K562 (cell line): Measurements from ENCODE around the gene RGS3. TPM values are rescaled to one million over a fixed set of nuclear protein-coding genes. Genes with fewer than 3 reads are reported as not detected.
A peak's percentile ranks its signal among the peaks of the same experiment; 100 is the strongest.

Source experiments
- ATAC-seq: fragments of 200-7000 bp; cut with Tn5 transposase; 3 replicates; pipeline ENCODE4 v1.9.1; 2020; ENCODE audit warnings: moderate library complexity
- BruUV-seq: library from RNA; stranded (reverse); fragments of 400-500 nt; replicated peaks from 2 replicates; lab custom pipeline; 2021; lab: Mats Ljungman, UMichigan
- CTCF ChIA-PET: fragments of 300-600 bp; formaldehyde crosslinking; extraction: SDS; loops from one replicate; lab custom pipeline; 2021; ENCODE audit warnings: low intra/inter-chr PET ratio; lab: Yijun Ruan, JAX
- POLR2A ChIA-PET: fragments of 300-600, 350-650 bp; sonication (Branson Sonifier 250); formaldehyde crosslinking; extraction: SDS; loops from one replicate; lab custom pipeline; 2021; ENCODE audit warnings: antibody characterized with exemption, inconsistent platforms; lab: Yijun Ruan, JAX
- DNase-seq, 4 experiments: peaks; one replicate each; pipeline versions ENCODE4 v3.0.0 to v3.0.0-alpha.2; 2011 to 2018; ENCODE audit warnings: low spot score in 3 of 4, mixed read lengths in 3 of 4; ENCODE audit errors: extremely low read depth in 1 of 4
- FAIRE-seq: peaks from 2 replicates; lab custom pipeline; 2011; peaks lifted over from hg19 to GRCh38; lab: Jason Lieb, UNC
- H2AFZ ChIP-seq: 2 replicates; pipeline ENCODE4 v1.6.0; 2011; ENCODE audit warnings: low read depth, low read length, control low read depth, inconsistent platforms
- H3K27ac ChIP-seq: fragments of 200-600 bp; 3 replicates; pipeline ENCODE4 v1.8.0; 2011; ENCODE audit warnings: low read depth, mild to moderate bottlenecking, control low read depth, inconsistent platforms, low read length, moderate library complexity, mixed read lengths; ENCODE audit errors: extremely low read depth
- H3K27me3 ChIP-seq, 2 experiments: fragments of 300-600 bp in 1 of 2; 2 replicates in 1 of 2; 3 replicates in 1 of 2; pipeline versions ENCODE4 v1.6.0 to v1.8.0; 2011; ENCODE audit warnings: inconsistent platforms in 2 of 2, low read length in 2 of 2, mild to moderate bottlenecking in 1 of 2, mixed read lengths in 1 of 2, moderate library complexity in 1 of 2; ENCODE audit not compliant: control insufficient read depth in 2 of 2, insufficient read depth in 2 of 2
- H3K36me3 ChIP-seq: fragments of 300-600 bp; 3 replicates; pipeline ENCODE4 v1.8.0; 2011; ENCODE audit warnings: mild to moderate bottlenecking, low read length, inconsistent platforms; ENCODE audit not compliant: control insufficient read depth, insufficient read depth
- H3K4me1 ChIP-seq, 2 experiments: fragments of 200-600 bp in 1 of 2; replicated peaks in 1 of 2; 2 replicates in 1 of 2; 3 replicates in 1 of 2; pipeline versions ENCODE4 v1.5.1 to v1.8.0; 2011; ENCODE audit warnings: inconsistent platforms in 2 of 2, low read length in 2 of 2, mild to moderate bottlenecking in 1 of 2, mixed read lengths in 1 of 2, moderate library complexity in 1 of 2; ENCODE audit not compliant: control insufficient read depth in 2 of 2, insufficient read depth in 2 of 2
- H3K4me2 ChIP-seq: 2 replicates; pipeline ENCODE4 v1.6.1; 2011; ENCODE audit warnings: low read length, control low read depth, inconsistent platforms, mixed read lengths; ENCODE audit not compliant: insufficient read depth
- H3K4me3 ChIP-seq: fragments of 200-600 bp; sonication (generic), shearing (Covaris generic); 2 replicates; pipeline ENCODE4 v1.5.1; 2016; ENCODE audit warnings: control low read depth, inconsistent platforms
- H3K79me2 ChIP-seq: fragments of 200-600 bp; 3 replicates; pipeline ENCODE4 v1.8.0; 2011; ENCODE audit warnings: low read length, inconsistent platforms; ENCODE audit not compliant: control insufficient read depth, insufficient read depth
- H3K9ac ChIP-seq, 2 experiments: 2 replicates each; pipeline versions ENCODE4 v1.6.0 to v1.6.1; 2011; ENCODE audit warnings: low read depth in 2 of 2, low read length in 2 of 2, control low read depth in 1 of 2, inconsistent platforms in 1 of 2, mild to moderate bottlenecking in 1 of 2, mixed read lengths in 1 of 2; ENCODE audit not compliant: insufficient read depth in 1 of 2
- H3K9me1 ChIP-seq: one replicate; pipeline ENCODE4 v1.6.0; 2011; ENCODE audit warnings: inconsistent platforms, mild to moderate bottlenecking, low read length, moderate library complexity; ENCODE audit not compliant: control insufficient read depth, insufficient read depth
- H3K9me3 ChIP-seq: replicated peaks from 2 replicates; pipeline ENCODE4 v1.5.1; 2011; ENCODE audit warnings: low read depth, low read length, inconsistent platforms; ENCODE audit not compliant: control insufficient read depth, insufficient read depth
- H4K20me1 ChIP-seq: replicated peaks from 2 replicates; pipeline ENCODE4 v1.6.1; 2011; ENCODE audit warnings: low read length, inconsistent platforms, mixed read lengths; ENCODE audit not compliant: control insufficient read depth, insufficient read depth
- BACH1 ChIP-seq: fragments of 200-800 bp; sonication (Bioruptor generic); IDR thresholded peaks from 2 replicates; pipeline ENCODE4 v1.6.1; 2016; ENCODE audit warnings: missing genetic modification characterization, missing compliant biosample characterization
- HNRNPUL1 ChIP-seq: fragments of 200-400 bp; formaldehyde crosslinking; IDR thresholded peaks from 2 replicates; pipeline ENCODE4 v1.6.1; 2017; ENCODE audit warnings: low read length
- LEF1 ChIP-seq: fragments of 450-650 bp; IDR thresholded peaks from 2 replicates; pipeline ENCODE4 v1.6.1; 2016; ENCODE audit warnings: mild to moderate bottlenecking
- MEF2D ChIP-seq: conservative IDR thresholded peaks from 2 replicates; pipeline ENCODE4 v1.6.1; 2016; ENCODE audit warnings: low read depth, missing genetic modification characterization, missing compliant biosample characterization
- RBM15 ChIP-seq: fragments of 200-400 bp; formaldehyde crosslinking; IDR thresholded peaks from 2 replicates; pipeline ENCODE4 v1.6.1; 2018; ENCODE audit warnings: mild to moderate bottlenecking, low read length, moderate library complexity; ENCODE audit not compliant: insufficient read depth
- RBM34 ChIP-seq: fragments of 200-400 bp; formaldehyde crosslinking; IDR thresholded peaks from 2 replicates; pipeline ENCODE4 v1.6.1; 2018; ENCODE audit warnings: low read length, borderline replicate concordance; ENCODE audit not compliant: insufficient read depth
- SUPT5H ChIP-seq: fragments of 450-650 bp; IDR thresholded peaks from 2 replicates; pipeline ENCODE4 v1.6.1; 2016
- ZNF384 ChIP-seq: IDR thresholded peaks from 2 replicates; pipeline ENCODE4 v1.6.1; 2012; ENCODE audit warnings: low read depth, low read length, improper control_type of control experiment
- ZNF76 ChIP-seq: fragments of 250-450 bp; sonication (Bioruptor Pico); IDR thresholded peaks from 2 replicates; pipeline ENCODE4 v1.4.0; 2020; ENCODE audit warnings: mild to moderate bottlenecking, moderate library complexity, borderline replicate concordance
- WGBS: fragments of 100-300 bp; shearing (Covaris generic); methylation state at CpG from one replicate; pipeline ENCODE4 v1.1.6; 2016; ENCODE audit warnings: low coverage, mixed read lengths; ENCODE audit not compliant: insufficient coverage; ENCODE audit errors: missing lambda C conversion rate; 5-methylcytosine and 5-hydroxymethylcytosine counted together
- in situ Hi-C: fragments of 300-500 bp; cut with MboI; formaldehyde crosslinking; loops from 4 replicates; pipeline ENCODE4 v1.15.0; 2018; ENCODE audit warnings: inconsistent platforms, mixed read lengths
- intact Hi-C: fragments of 100-400 bp; cut with micrococcal nuclease; formaldehyde crosslinking; loops from 2 replicates; pipeline ENCODE4 v1.14.2; 2022
- polyA plus RNA-seq, 8 experiments: library from polyadenylated mRNA; depleted of rRNA in 4 of 8; stranded (reverse) in 5 of 8; unstranded in 3 of 8; fragments of >200 nt; fragmentation: Nextera tagmentation in 2 of 8; fragmentation: Illumina TruSeq in 1 of 8; extraction: Ambion mirVana in 2 of 8; extraction: Trizol in 1 of 8; gene quantifications; 2 replicates each; pipeline versions ENCODE4 v1.2.1 to v1.2.3, GENCODE V29; 2011 to 2014; ENCODE audit warnings: inconsistent platforms in 1 of 8, missing spikeins in 1 of 8
- total RNA-seq, 7 experiments: library from RNA; depleted of rRNA in 6 of 7; stranded (reverse); fragments of >200 nt in 6 of 7; fragmentation: Illumina TruSeq in 2 of 7; extraction: Trizol in 2 of 7; gene quantifications; 2 replicates each; pipeline versions ENCODE4 v1.2.1 to v1.2.3, GENCODE V29; 2011 to 2021; ENCODE audit warnings: low replicate concordance in 1 of 7
- TF ChIP-seq, protein P1 (sequence below): fragments of 250-450 bp; sonication (Bioruptor Pico); IDR thresholded peaks from 2 replicates; pipeline ENCODE4 v1.9.0; 2021; ENCODE audit warnings: mild to moderate bottlenecking, inconsistent platforms
- TF ChIP-seq, protein P2 (sequence below): sonication (generic); formaldehyde crosslinking; IDR thresholded peaks from 2 replicates; pipeline ENCODE4 v1.8.0; 2022; ENCODE audit warnings: mild to moderate bottlenecking, low read depth, missing genetic modification reagents
- TF ChIP-seq, protein P3 (sequence below): sonication (generic); formaldehyde crosslinking; IDR thresholded peaks from 2 replicates; pipeline ENCODE4 v1.8.1; 2023; ENCODE audit warnings: mild to moderate bottlenecking, missing genetic modification reagents

The RGS3 gene
- total and polyA plus RNA-seq, 9 of the 15 experiments (the other 6 are each of a cell fraction or from before 2014, with no cell fraction given): 0.08 to 2.9 (median 0.95) TPM

DNA sequence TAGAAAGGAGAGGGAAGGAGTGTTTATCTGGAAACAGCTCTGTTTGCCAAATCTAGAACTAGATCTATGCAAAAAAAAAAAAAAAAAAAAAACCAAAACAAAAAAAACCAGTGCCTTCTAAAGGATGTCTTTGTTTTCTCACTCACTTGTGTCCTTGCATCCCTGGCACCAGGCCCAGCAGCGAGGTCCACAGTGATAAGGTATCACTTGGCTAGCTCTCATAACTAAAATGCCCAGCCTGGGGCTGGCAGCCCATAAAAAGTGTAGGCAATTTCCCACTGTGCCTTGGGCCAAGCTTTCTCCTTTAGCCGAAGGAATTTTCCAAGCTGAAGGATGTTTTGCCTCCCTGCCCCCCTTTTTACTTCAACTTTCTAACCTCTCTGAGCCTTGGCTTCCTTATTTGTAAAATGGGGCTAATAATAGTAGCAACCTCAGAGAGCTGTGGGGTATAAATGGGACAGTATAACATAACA lies 20.8 kb downstream of the RGS3 start:
- Histone ChIP-seq H2AFZ (no peak overlapping the region), H3K4me3 (no peak overlapping the region), H3K27me3 (peaks cover 31 to 62% of the 10 kb centered on the region in 2 experiments), H3K4me2 (no peak overlapping the region), H3K9me3 (no peaks in the 10 kb centered on the region), H3K4me1 (no peaks in the 10 kb centered on the region)
- in situ Hi-C loops: no loop called here
- ATAC-seq: no peak
- CTCF ChIA-PET: interaction anchor here (0.6 kb wide), 1 partner anchor 89 kb away, joined by 4 read pairs; no protein-coding TSS in a partner anchor
- TF ChIP-seq ZNF384 (peak; percentile 39; the same call in 1 of the 2 replicates), BACH1 (tag) (no peak)
- TF ChIP-seq, all 486 proteins: peak for 1
- DNase-seq (no peak), FAIRE-seq (no peak)
- Histone ChIP-seq H3K9ac (no peak overlapping the region), H3K79me2 (no peaks in the 10 kb centered on the region), H3K36me3 (no peaks in the 10 kb centered on the region), H3K9me1 (no peaks in the 10 kb centered on the region), H3K27ac (no peak overlapping the region), H4K20me1 (no peaks in the 10 kb centered on the region; the same call in 1 of the 2 replicates)
- BruUV-seq: no TSS peak
- WGBS: 4% methylated on average over 2 of the region's 2 CpGs
- POLR2A ChIA-PET: interaction anchor here (1.2 to 2.1 kb wide), 2 partner anchors 11 to 50 kb away, joined by 4 to 5 read pairs; no protein-coding TSS in a partner anchor
- intact Hi-C loops: no loop called here

DNA sequence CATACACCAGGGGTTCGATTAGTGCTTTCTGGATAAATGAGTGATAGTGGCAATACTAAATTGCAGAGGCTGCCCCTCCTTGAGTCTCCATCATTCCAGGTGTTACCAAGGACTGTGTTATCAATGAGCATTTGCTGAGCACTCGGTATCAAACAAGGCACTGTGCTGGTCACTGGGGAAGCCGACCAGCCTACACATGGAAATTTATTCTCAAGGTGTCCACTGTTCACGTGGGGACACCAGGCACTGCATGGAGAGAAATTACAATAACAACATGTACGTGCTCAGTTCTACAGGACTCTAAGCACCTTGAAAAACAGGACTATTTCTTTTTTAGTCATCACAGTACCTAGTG lies 22.2 kb downstream of the RGS3 start:
- FAIRE-seq (no peak), DNase-seq (no peak), ATAC-seq (no peak)
- Histone ChIP-seq H4K20me1 (no peaks in the 10 kb centered on the region; the same call in 1 of the 2 replicates), H3K4me3 (no peak overlapping the region), H3K36me3 (no peaks in the 10 kb centered on the region), H3K79me2 (no peaks in the 10 kb centered on the region), H3K4me2 (no peak overlapping the region), H2AFZ (no peak overlapping the region), H3K27ac (no peak overlapping the region), H3K9me1 (no peaks in the 10 kb centered on the region), H3K9ac (no peak overlapping the region), H3K9me3 (no peaks in the 10 kb centered on the region), H3K4me1 (no peaks in the 10 kb centered on the region), H3K27me3 (peaks cover 27 to 55% of the 10 kb centered on the region in 2 experiments)
- ChIA-PET POLR2A (interaction anchor here (2.1 kb wide), 1 partner anchor 12 kb away, joined by 5 read pairs; no protein-coding TSS in a partner anchor), CTCF (no interaction called here)
- intact Hi-C loops (no loop called here), in situ Hi-C loops (no loop called here)
- no TSS peak for BruUV-seq
- 3% methylated on average over 5 of the region's 5 CpGs for WGBS
- TF ChIP-seq, protein P1, sequence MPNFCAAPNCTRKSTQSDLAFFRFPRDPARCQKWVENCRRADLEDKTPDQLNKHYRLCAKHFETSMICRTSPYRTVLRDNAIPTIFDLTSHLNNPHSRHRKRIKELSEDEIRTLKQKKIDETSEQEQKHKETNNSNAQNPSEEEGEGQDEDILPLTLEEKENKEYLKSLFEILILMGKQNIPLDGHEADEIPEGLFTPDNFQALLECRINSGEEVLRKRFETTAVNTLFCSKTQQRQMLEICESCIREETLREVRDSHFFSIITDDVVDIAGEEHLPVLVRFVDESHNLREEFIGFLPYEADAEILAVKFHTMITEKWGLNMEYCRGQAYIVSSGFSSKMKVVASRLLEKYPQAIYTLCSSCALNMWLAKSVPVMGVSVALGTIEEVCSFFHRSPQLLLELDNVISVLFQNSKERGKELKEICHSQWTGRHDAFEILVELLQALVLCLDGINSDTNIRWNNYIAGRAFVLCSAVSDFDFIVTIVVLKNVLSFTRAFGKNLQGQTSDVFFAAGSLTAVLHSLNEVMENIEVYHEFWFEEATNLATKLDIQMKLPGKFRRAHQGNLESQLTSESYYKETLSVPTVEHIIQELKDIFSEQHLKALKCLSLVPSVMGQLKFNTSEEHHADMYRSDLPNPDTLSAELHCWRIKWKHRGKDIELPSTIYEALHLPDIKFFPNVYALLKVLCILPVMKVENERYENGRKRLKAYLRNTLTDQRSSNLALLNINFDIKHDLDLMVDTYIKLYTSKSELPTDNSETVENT (CRISPR knock-in tag): no peak
- TF ChIP-seq, protein P2, sequence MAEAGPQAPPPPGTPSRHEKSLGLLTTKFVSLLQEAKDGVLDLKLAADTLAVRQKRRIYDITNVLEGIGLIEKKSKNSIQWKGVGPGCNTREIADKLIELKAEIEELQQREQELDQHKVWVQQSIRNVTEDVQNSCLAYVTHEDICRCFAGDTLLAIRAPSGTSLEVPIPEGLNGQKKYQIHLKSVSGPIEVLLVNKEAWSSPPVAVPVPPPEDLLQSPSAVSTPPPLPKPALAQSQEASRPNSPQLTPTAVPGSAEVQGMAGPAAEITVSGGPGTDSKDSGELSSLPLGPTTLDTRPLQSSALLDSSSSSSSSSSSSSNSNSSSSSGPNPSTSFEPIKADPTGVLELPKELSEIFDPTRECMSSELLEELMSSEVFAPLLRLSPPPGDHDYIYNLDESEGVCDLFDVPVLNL (CRISPR knock-in tag): no peak
- TF ChIP-seq SUPT5H (no peak), LEF1 (no peak), HNRNPUL1 (no peak), ZNF76 (no peak), RBM15 (no peak), MEF2D (tag) (no peak), RBM34 (no peak)
- TF ChIP-seq, protein P3, sequence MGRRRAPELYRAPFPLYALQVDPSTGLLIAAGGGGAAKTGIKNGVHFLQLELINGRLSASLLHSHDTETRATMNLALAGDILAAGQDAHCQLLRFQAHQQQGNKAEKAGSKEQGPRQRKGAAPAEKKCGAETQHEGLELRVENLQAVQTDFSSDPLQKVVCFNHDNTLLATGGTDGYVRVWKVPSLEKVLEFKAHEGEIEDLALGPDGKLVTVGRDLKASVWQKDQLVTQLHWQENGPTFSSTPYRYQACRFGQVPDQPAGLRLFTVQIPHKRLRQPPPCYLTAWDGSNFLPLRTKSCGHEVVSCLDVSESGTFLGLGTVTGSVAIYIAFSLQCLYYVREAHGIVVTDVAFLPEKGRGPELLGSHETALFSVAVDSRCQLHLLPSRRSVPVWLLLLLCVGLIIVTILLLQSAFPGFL: no peak
